MM.1S (cell line): ENCODE results near the gene HSPB6.

Source experiments
- DNase-seq: peaks from one replicate; pipeline ENCODE4 v3.0.0-alpha.2; 2015
- H2AFZ ChIP-seq: fragments of 300-600 bp; sonication (generic); 2 replicates; pipeline ENCODE4 v1.6.0; 2016; ENCODE audit warnings: antibody characterized with exemption, low read length
- H3F3A ChIP-seq: fragments of 300-600 bp; sonication (generic); 2 replicates; pipeline ENCODE4 v1.6.1; 2016; ENCODE audit warnings: mild to moderate bottlenecking, antibody characterized with exemption, low read length, moderate library complexity, mixed read lengths; ENCODE audit not compliant: insufficient read depth
- H3K27ac ChIP-seq: fragments of 300-600 bp; sonication (generic); 2 replicates; pipeline ENCODE4 v1.5.1; 2016; ENCODE audit warnings: mild to moderate bottlenecking, low read length
- H3K27me3 ChIP-seq: fragments of 300-600 bp; sonication (generic); replicated peaks from 2 replicates; pipeline ENCODE4 v1.6.0; 2016; ENCODE audit warnings: low read length; ENCODE audit not compliant: insufficient read depth
- H3K36me3 ChIP-seq: fragments of 300-600 bp; sonication (generic); replicated peaks from 2 replicates; pipeline ENCODE4 v1.6.1; 2016; ENCODE audit warnings: mild to moderate bottlenecking, low read length, mixed read lengths; ENCODE audit not compliant: insufficient read depth
- H3K4me1 ChIP-seq: fragments of 300-600 bp; sonication (generic); 2 replicates; pipeline ENCODE4 v1.6.1; 2016; ENCODE audit warnings: low read length, mixed read lengths
- H3K4me2 ChIP-seq: fragments of 300-600 bp; sonication (generic); 2 replicates; pipeline ENCODE4 v1.6.0; 2016; ENCODE audit warnings: low read depth, low read length
- H3K4me3 ChIP-seq: fragments of 300-600 bp; sonication (generic); 2 replicates; pipeline ENCODE4 v1.5.1; 2016; ENCODE audit warnings: low read length, mixed read lengths
- H3K79me2 ChIP-seq: fragments of 300-600 bp; sonication (generic); 2 replicates; pipeline ENCODE4 v1.6.1; 2016; ENCODE audit warnings: mixed run types, low read length, mixed read lengths
- H3K9ac ChIP-seq: fragments of 300-600 bp; sonication (generic); 2 replicates; pipeline ENCODE4 v1.6.1; 2016; ENCODE audit warnings: low read length, mixed read lengths
- H3K9me2 ChIP-seq: fragments of 300-600 bp; sonication (generic); replicated peaks from 2 replicates; pipeline ENCODE4 v1.6.1; 2016; ENCODE audit warnings: mild to moderate bottlenecking, low read length, mixed read lengths; ENCODE audit not compliant: insufficient read depth
- H3K9me3 ChIP-seq: fragments of 300-600 bp; sonication (generic); replicated peaks from 2 replicates; pipeline ENCODE4 v1.6.1; 2016; ENCODE audit warnings: mild to moderate bottlenecking, low read length, mixed read lengths; ENCODE audit not compliant: insufficient read depth
- H4K20me1 ChIP-seq: fragments of 300-600 bp; sonication (generic); 2 replicates; pipeline ENCODE4 v1.6.1; 2016; ENCODE audit warnings: mild to moderate bottlenecking, low read length, moderate library complexity, mixed read lengths; ENCODE audit not compliant: insufficient read depth
- CTCF ChIP-seq: fragments of 300-600 bp; sonication (generic); IDR thresholded peaks from 2 replicates; pipeline ENCODE4 v1.5.1; 2016; ENCODE audit warnings: antibody characterized with exemption, low read length, mixed read lengths
- EZH2 ChIP-seq: fragments of 300-600 bp; sonication (generic); optimal IDR thresholded peaks from 2 replicates; pipeline ENCODE3; 2017; ENCODE audit warnings: low read depth, mild to moderate bottlenecking, antibody characterized with exemption, low read length, mixed read lengths
- EZH2phosphoT487 ChIP-seq: fragments of 300-600 bp; sonication (generic); IDR thresholded peaks from 2 replicates; pipeline ENCODE4 v1.6.1; 2018; ENCODE audit warnings: antibody characterized with exemption, low read length

HSPB6 gene

GRCh38 chr19:35738887-35739229 lies 18.0 kb downstream of the HSPB6 start:
- H3K4me3 ChIP-seq = no peak overlapping the region
- DNase-seq = peak; percentile 4
- no peak overlapping the region for H3K4me2 ChIP-seq
- no peak overlapping the region for H3K9ac ChIP-seq
- H3F3A ChIP-seq = peaks cover 24% of the 10 kb centered on the region; the same call in 1 of the 2 replicates
- peaks cover 12% of the 10 kb centered on the region for H3K4me1 ChIP-seq
- H3K27me3 ChIP-seq = no peaks in the 10 kb centered on the region
- H3K9me2 ChIP-seq = no peaks in the 10 kb centered on the region
- H4K20me1 ChIP-seq = no peaks in the 10 kb centered on the region
- 0 out of 2 replicates have a peak, but pooled peaks cover 2% of the 10 kb centered on the region for H3K36me3 ChIP-seq
- H3K9me3 ChIP-seq = no peaks in the 10 kb centered on the region
- TF ChIP-seq EZH2 (no peak), CTCF (no peak), EZH2phosphoT487 (no peak)
- H3K27ac ChIP-seq = no peak overlapping the region
- no peak overlapping the region for H2AFZ ChIP-seq
- peaks cover 4% of the 10 kb centered on the region for H3K79me2 ChIP-seq

DNA sequence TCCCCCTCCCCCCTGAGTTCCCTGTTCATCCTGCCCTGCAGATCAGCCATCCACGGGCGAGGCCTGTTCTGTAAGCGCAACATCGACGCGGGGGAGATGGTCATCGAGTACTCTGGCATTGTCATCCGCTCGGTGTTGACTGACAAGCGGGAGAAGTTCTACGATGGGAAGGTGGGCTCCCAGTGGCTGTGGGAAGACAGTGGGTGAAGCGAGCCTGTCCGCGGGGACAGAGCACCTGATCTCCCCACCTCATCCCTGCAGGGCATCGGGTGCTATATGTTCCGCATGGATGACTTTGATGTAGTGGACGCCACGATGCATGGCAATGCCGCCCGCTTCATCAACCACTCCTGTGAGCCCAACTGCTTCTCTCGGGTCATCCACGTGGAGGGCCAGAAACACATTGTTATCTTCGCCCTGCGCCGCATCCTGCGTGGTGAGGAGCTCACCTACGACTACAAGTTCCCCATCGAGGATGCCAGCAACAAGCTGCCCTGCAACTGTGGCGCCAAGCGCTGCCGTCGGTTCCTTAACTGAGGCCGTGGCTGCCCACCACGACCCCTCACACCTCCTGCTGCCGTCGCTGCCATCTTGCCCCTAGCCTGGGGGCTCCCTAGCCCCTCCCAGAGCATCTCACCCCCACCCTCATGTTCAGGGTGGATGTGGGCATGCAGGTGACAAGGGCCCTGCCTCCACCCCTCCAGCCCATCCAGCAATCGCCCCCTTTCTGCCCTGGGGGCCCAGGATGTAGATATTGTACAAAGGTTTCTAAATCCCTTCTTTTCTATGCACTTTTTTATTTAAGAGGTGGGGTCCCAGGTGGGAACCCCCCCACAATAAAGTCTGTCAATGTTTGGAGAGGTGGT lies 18.6 kb downstream of the HSPB6 start:
- H2AFZ ChIP-seq = no peak overlapping the region
- H3K4me3 ChIP-seq = no peak overlapping the region
- TF ChIP-seq CTCF (no peak), EZH2 (no peak), EZH2phosphoT487 (no peak)
- no peaks in the 10 kb centered on the region for H3K9me3 ChIP-seq
- peaks cover 9% of the 10 kb centered on the region for H3K4me1 ChIP-seq
- H3K27ac ChIP-seq = no peak overlapping the region
- no peak for DNase-seq
- H3K4me2 ChIP-seq = no peak overlapping the region
- H4K20me1 ChIP-seq = no peaks in the 10 kb centered on the region
- H3K79me2 ChIP-seq = no peaks in the 10 kb centered on the region
- no peaks in the 10 kb centered on the region for H3K9me2 ChIP-seq
- no peaks in the 10 kb centered on the region for H3K27me3 ChIP-seq
- H3K9ac ChIP-seq = no peak overlapping the region
- 0 out of 2 replicates have a peak, but pooled peaks cover 5% of the 10 kb centered on the region for H3K36me3 ChIP-seq
- peaks cover 24% of the 10 kb centered on the region; the same call in 1 of the 2 replicates for H3F3A ChIP-seq

- no peak overlapping the region for H3K27ac ChIP-seq
- H3K36me3 ChIP-seq = 0 out of 2 replicates have a peak, but pooled peaks cover 5% of the 10 kb centered on the region
These were observed 19.6 kb downstream of the HSPB6 start for GRCh38 chr19:35736913-35737886.

More at GRCh38 chr19:35736913-35737886, 19.6 kb downstream of the HSPB6 start:
- TF ChIP-seq CTCF (peak; percentile 16), EZH2phosphoT487 (no peak)
- Histone ChIP-seq H3K79me2 (no peaks in the 10 kb centered on the region), H3K9ac (no peak overlapping the region), H3K4me1 (0 out of 2 replicates have a peak, but pooled peaks cover 3% of the 10 kb centered on the region), H4K20me1 (no peaks in the 10 kb centered on the region), H3K4me2 (no peak overlapping the region), H2AFZ (no peak overlapping the region), H3K27me3 (no peaks in the 10 kb centered on the region), H3K9me3 (no peaks in the 10 kb centered on the region), H3K9me2 (no peaks in the 10 kb centered on the region), H3K4me3 (no peak overlapping the region), H3F3A (peaks cover 19% of the 10 kb centered on the region; the same call in 1 of the 2 replicates)
- DNase-seq = no peak
